Left ventricle myocardium inferior (tissue), 1 donor: ENCODE measurements around the gene SPPL2B. TPM values are rescaled to one million over a fixed set of nuclear protein-coding genes. Genes with fewer than 3 reads are reported as not detected.
"Not testable (repeated sequence)": the region's sequence is repeated elsewhere in the genome, so short reads cannot be mapped to it uniquely, and the experiment has no call there.

Experiments used
- DNase-seq: peaks from one replicate; pipeline ENCODE4 v3.0.0-alpha.2; 2020
- H3K27ac ChIP-seq: fragments of 200-600 bp; replicated peaks from 2 replicates; pipeline ENCODE4 v1.8.0; 2021
- H3K27me3 ChIP-seq: fragments of 200-600 bp; 2 replicates; pipeline ENCODE4 v1.8.0; 2021; ENCODE audit warnings: low read depth
- H3K36me3 ChIP-seq: fragments of 200-600 bp; 2 replicates; pipeline ENCODE4 v1.8.0; 2021
- H3K4me1 ChIP-seq: fragments of 200-600 bp; 2 replicates; pipeline ENCODE4 v1.8.0; 2021
- H3K4me3 ChIP-seq: fragments of 200-600 bp; 2 replicates; pipeline ENCODE4 v1.8.0; 2021; ENCODE audit warnings: mild to moderate bottlenecking, moderate library complexity
- H3K9me3 ChIP-seq: fragments of 200-600 bp; replicated peaks from 2 replicates; pipeline ENCODE4 v1.8.0; 2021
- intact Hi-C: fragments of 100-400 bp; cut with micrococcal nuclease; formaldehyde crosslinking; loops from one replicate; pipeline ENCODE4 v1.11.0; 2022
- total RNA-seq: library from RNA; stranded (reverse); fragmentation: NEBNext Ultra II Directional; extraction: Animal tissue kit (Norgen Biotek cat#: 25700); gene quantifications from one replicate; pipeline ENCODE4 v1.2.1, GENCODE V29; 2021
- TF ChIP-seq, protein P1 (sequence below): fragments of 200-600 bp; IDR thresholded peaks from 2 replicates; pipeline ENCODE4 v1.8.0; 2021; ENCODE audit warnings: antibody characterized with exemption, mild to moderate bottlenecking, borderline replicate concordance
- donor health status: DM: no; HTN: yes; CAD: no; lungs with severe emphysema.

Gene SPPL2B
- total RNA-seq, 1 donor from 2014 or later: 26.2 TPM

- H3K4me3 ChIP-seq: no peak overlapping the region
- peaks cover 50% of the 10 kb centered on the region for H3K27me3 ChIP-seq
- TF ChIP-seq, protein P1, sequence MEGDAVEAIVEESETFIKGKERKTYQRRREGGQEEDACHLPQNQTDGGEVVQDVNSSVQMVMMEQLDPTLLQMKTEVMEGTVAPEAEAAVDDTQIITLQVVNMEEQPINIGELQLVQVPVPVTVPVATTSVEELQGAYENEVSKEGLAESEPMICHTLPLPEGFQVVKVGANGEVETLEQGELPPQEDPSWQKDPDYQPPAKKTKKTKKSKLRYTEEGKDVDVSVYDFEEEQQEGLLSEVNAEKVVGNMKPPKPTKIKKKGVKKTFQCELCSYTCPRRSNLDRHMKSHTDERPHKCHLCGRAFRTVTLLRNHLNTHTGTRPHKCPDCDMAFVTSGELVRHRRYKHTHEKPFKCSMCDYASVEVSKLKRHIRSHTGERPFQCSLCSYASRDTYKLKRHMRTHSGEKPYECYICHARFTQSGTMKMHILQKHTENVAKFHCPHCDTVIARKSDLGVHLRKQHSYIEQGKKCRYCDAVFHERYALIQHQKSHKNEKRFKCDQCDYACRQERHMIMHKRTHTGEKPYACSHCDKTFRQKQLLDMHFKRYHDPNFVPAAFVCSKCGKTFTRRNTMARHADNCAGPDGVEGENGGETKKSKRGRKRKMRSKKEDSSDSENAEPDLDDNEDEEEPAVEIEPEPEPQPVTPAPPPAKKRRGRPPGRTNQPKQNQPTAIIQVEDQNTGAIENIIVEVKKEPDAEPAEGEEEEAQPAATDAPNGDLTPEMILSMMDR: no peak
- no peaks in the 10 kb centered on the region for H3K9me3 ChIP-seq
- DNase-seq: no peak
- no peaks in the 10 kb centered on the region for H3K36me3 ChIP-seq
- no peak overlapping the region for H3K27ac ChIP-seq
- H3K4me1 ChIP-seq: no peaks in the 10 kb centered on the region
- intact Hi-C loops: no loop called here
Measured at GRCh38 chr19:2392366-2392765, 63.9 kb downstream of the SPPL2B start.

DNA sequence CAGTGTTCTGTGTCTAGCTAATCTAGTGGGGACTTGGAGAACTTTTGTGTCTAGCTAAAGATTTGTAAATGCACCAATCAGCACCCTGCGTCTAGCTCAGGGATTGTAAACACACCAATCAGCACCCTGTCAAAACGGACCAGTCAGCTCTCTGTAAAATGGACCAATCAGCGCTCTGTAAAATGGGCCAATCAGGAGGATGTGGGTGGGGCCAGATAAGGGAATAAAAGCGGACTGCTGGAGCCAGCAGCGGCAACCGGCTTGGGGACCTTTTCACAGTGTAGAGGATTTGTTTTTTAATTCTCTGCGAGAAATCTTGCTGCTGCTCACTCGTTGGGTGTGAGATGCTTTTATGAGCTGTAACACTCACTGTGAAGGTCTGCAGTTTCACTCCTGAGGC lies 64.4 kb downstream of the SPPL2B start:
- H3K27me3 ChIP-seq: peaks cover 50% of the 10 kb centered on the region
- H3K27ac ChIP-seq, intact Hi-C loops: not testable (repeated sequence)

DNA sequence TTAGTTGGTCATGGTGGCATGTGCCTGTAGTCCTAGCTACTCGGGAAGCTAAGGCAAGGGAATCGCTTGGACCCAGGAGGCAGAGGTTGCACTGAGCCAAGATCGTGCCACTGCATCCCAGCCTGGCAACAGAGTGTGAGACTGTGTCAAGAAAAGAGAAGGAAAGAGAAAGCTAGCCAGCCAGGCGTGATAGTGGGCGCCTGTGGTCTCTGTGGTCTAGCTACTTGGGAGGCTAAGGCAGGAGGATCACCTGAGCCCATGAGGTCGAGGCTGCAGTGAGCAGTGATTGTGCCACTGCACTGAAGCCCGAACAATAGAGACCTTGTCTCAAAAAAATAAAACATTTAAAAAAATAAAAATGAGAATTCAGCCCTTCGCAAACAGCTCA lies 65.6 kb downstream of the SPPL2B start:
- Histone ChIP-seq H3K4me1 (no peaks in the 10 kb centered on the region), H3K4me3 (no peak overlapping the region), H3K36me3 (no peaks in the 10 kb centered on the region), H3K27ac (no peak overlapping the region), H3K9me3 (no peaks in the 10 kb centered on the region), H3K27me3 (peaks cover 45% of the 10 kb centered on the region)
- no peak for DNase-seq
- intact Hi-C loops: no loop called here
- TF ChIP-seq, protein P1: no peak

More for the DNA sequence above, 64.4 kb downstream of the SPPL2B start:
- not testable (repeated sequence) for H3K9me3 ChIP-seq, DNase-seq, H3K4me3 ChIP-seq, H3K4me1 ChIP-seq, H3K36me3 ChIP-seq

- peaks cover 45% of the 10 kb centered on the region for H3K27me3 ChIP-seq
- intact Hi-C loops: no loop called here
- H3K4me3 ChIP-seq: no peak overlapping the region
- no peaks in the 10 kb centered on the region for H3K4me1 ChIP-seq
- TF ChIP-seq, protein P1: no peak
- H3K27ac ChIP-seq: no peak overlapping the region
- H3K36me3 ChIP-seq: no peaks in the 10 kb centered on the region
- no peaks in the 10 kb centered on the region for H3K9me3 ChIP-seq
- no peak for DNase-seq
Measured at GRCh38 chr19:2394442-2395292, 66.2 kb downstream of the SPPL2B start.

- H3K27ac ChIP-seq, H3K36me3 ChIP-seq, H3K4me3 ChIP-seq, intact Hi-C loops, DNase-seq, H3K9me3 ChIP-seq, H3K4me1 ChIP-seq: not testable (repeated sequence)
- peaks cover 45% of the 10 kb centered on the region for H3K27me3 ChIP-seq
Measured at GRCh38 chr19:2395293-2395829, 66.9 kb downstream of the SPPL2B start.

DNA sequence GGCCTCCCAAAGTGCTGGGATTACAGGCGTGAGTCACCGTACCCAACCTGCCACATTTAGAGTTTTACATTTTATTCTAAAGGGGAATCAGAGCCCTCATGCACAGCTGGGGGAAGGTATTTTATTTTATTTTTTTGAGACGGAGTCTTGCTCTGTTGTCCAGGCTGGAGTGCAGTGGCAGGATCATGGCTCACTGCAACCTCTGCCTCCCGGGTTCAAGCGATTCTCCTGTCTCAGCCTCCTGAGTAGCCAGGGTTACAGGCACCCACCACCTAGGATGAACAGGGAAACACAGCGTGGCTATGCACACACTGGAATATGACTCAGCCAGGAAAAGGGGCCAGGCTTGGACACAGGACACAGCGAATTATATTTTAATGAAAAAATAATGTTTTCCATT lies 68.7 kb downstream of the SPPL2B start:
- H3K36me3 ChIP-seq, intact Hi-C loops: not testable (repeated sequence)
- H3K27me3 ChIP-seq: peaks cover 45% of the 10 kb centered on the region

GRCh38 chr19:2398735-2399305 lies 70.3 kb downstream of the SPPL2B start:
- intact Hi-C loops: no loop called here
- Histone ChIP-seq H3K4me1 (no peaks in the 10 kb centered on the region), H3K27ac (no peak overlapping the region), H3K4me3 (no peak overlapping the region), H3K27me3 (peaks cover 40% of the 10 kb centered on the region), H3K9me3 (peaks cover 1% of the 10 kb centered on the region), H3K36me3 (no peaks in the 10 kb centered on the region)
- DNase-seq: no peak
- TF ChIP-seq, protein P1: no peak

More for the DNA sequence above, 68.7 kb downstream of the SPPL2B start:
- H3K4me1 ChIP-seq, H3K9me3 ChIP-seq, H3K27ac ChIP-seq, DNase-seq, H3K4me3 ChIP-seq: not testable (repeated sequence)
